ENCODE data around the gene NDUFV1. TPM values are rescaled to one million over a fixed set of nuclear protein-coding genes. Genes with fewer than 3 reads are reported as not detected.

NDUFV1 gene
- total and polyA plus RNA-seq, 2 of the 4 experiments (the other 2 are of a cell fraction) = 120 to 133 TPM

- intact Hi-C loops (cut with micrococcal nuclease) = no loop called here
- no peak overlapping the region for H3K9ac ChIP-seq (ENCODE audit: low read depth, low read length)
- in situ Hi-C loops (cut with MboI; ENCODE audit: low sequenced_read_pairs) = no loop called here
Observed at GRCh38 chr11:67614730-67615714, 8.3 kb downstream of the NDUFV1 start.

More at GRCh38 chr11:67614730-67615714, 8.3 kb downstream of the NDUFV1 start:
- H3K4me2 ChIP-seq (ENCODE audit: low read depth, low read length) = no peak overlapping the region
- H4K8ac ChIP-seq (ENCODE audit: low read depth in 2 of 2, low read length in 2 of 2) = no peak overlapping the region
- CTCF ChIA-PET = interaction anchor here (1.0 to 1.5 kb wide), 3 partner anchors 11 to 19 kb away, joined by 4 to 5 read pairs (median 4); partner anchors contain the start of gene NUDT8
- H3K9me3 ChIP-seq (ENCODE audit: control insufficient read depth, insufficient read depth, low read length) = no peaks in the 10 kb centered on the region
- no peak overlapping the region for H2BK120ac ChIP-seq (ENCODE audit: low read depth, low read length)
- H3K23ac ChIP-seq (ENCODE audit: low read depth, low read length) = no peak overlapping the region
- no peak overlapping the region for H3K4ac ChIP-seq (ENCODE audit: low read depth, low read length)
- peaks cover 27% of the 10 kb centered on the region for H3K36me3 ChIP-seq (ENCODE audit: control insufficient read depth, insufficient read depth, low read length)
- H2AK9ac ChIP-seq (replicated peaks; ENCODE audit: low read depth, low read length, poor library complexity) = no peak overlapping the region
- no peak overlapping the region for H2AK5ac ChIP-seq (ENCODE audit: low read depth, low read length)
- H2AFZ ChIP-seq (replicated peaks; ENCODE audit: low read length, poor library complexity) = peak overlapping the region; percentile 85
- no peak overlapping the region for H3K27ac ChIP-seq (ENCODE audit: insufficient read depth, low read length)
- H3K14ac ChIP-seq (replicated peaks; ENCODE audit: low read depth, low read length) = no peak overlapping the region
- TF ChIP-seq RCOR1 (IDR thresholded peaks at IDR 0.05; ENCODE audit: insufficient replicate concordance, low read length) = no peak
- TF ChIP-seq USF2 (IDR thresholded peaks at IDR 0.05; ENCODE audit: low read depth, low read length) = no peak
- TF ChIP-seq SMC3 (IDR thresholded peaks at IDR 0.05; ENCODE audit: low read depth, low read length) = peak; percentile 30; the same call in 1 of the 2 replicates
- TF ChIP-seq ELK1 (IDR thresholded peaks at IDR 0.05; ENCODE audit: borderline replicate concordance, low read depth, low read length) = no peak
- TF ChIP-seq NFE2L2 (IDR thresholded peaks at IDR 0.05; ENCODE audit: low read depth, low read length) = no peak
- no peak for TF ChIP-seq MAFK (IDR thresholded peaks at IDR 0.05; ENCODE audit: low read depth, low read length)
- no peak for TF ChIP-seq RFX5 (IDR thresholded peaks at IDR 0.05; ENCODE audit: low read depth, low read length)
- peak; percentile 45; the same call in 1 of the 2 replicates for TF ChIP-seq CTCF (conservative IDR thresholded peaks at IDR 0.05; ENCODE audit: low read depth, low read length)
- TF ChIP-seq CHD1 (IDR thresholded peaks at IDR 0.05; ENCODE audit: low read depth, low read length) = no peak
- TF ChIP-seq MXI1 (IDR thresholded peaks at IDR 0.05; ENCODE audit: borderline replicate concordance, low read depth, low read length) = no peak
- TF ChIP-seq POLR2A (IDR thresholded peaks at IDR 0.05; ENCODE audit: low read depth, low read length) = no peak
- no peak for TF ChIP-seq MAZ (IDR thresholded peaks at IDR 0.05; ENCODE audit: borderline replicate concordance, low read depth, low read length)
- H3K27me3 ChIP-seq (ENCODE audit: control insufficient read depth, insufficient read depth, low read length) = peaks cover 20% of the 10 kb centered on the region
- no peak overlapping the region for H3K4me3 ChIP-seq (ENCODE audit: insufficient read depth, low read depth, low read length)
- DNase-seq (no peak), ATAC-seq (ENCODE audit: low read depth) (peak; percentile 50)
- H2BK20ac ChIP-seq (ENCODE audit: low read depth, low read length) = no peak overlapping the region
- BruUV-seq (replicated peaks) = no TSS peak
- no peak overlapping the region for H2BK5ac ChIP-seq (ENCODE audit: low read depth, low read length, poor library complexity, severe bottlenecking)
- H2BK15ac ChIP-seq (ENCODE audit: low read depth, low read length) = no peak overlapping the region
- 92% methylated on average over 8 of the region's 18 CpGs; no CpG with 5 or more reads in 1 of the 2 experiments for WGBS, 2 experiments (ENCODE audit: extremely low coverage in 2 of 2, insufficient read length in 1 of 2)
- no peak overlapping the region for H4K91ac ChIP-seq (ENCODE audit: insufficient read depth, low read depth, low read length)
- no peak overlapping the region for H3K18ac ChIP-seq (ENCODE audit: low read depth, low read length)
- no peaks in the 10 kb centered on the region; the same call in 1 of the 2 replicates for H4K20me1 ChIP-seq (ENCODE audit: insufficient read depth, low read length)
- no peaks in the 10 kb centered on the region for H3K9me1 ChIP-seq (ENCODE audit: insufficient read depth, low read length)
- no peaks in the 10 kb centered on the region for H3K4me1 ChIP-seq (ENCODE audit: control insufficient read depth, insufficient read depth, low read length)
- no peak overlapping the region for H3K56ac ChIP-seq (ENCODE audit: extremely low read depth, insufficient read depth, low read length)
- dilution Hi-C loops (cut with HindIII; ENCODE audit: low sequenced_read_pairs, unreplicated experiment) = no loop called here
- POLR2A ChIA-PET (ENCODE audit: unreplicated experiment) = no interaction called here
- no peaks in the 10 kb centered on the region for H3K79me1 ChIP-seq (ENCODE audit: low read depth in 1 of 2, low read length in 2 of 2)
- H4K5ac ChIP-seq (ENCODE audit: low read depth, low read length) = no peak overlapping the region
